HG03025 (cell line): ENCODE data around the gene FAM50A.
"Not testable (repeated sequence)": the region's sequence is repeated elsewhere in the genome, so short reads cannot be mapped to it uniquely, and the experiment has no call there.

Source experiments
- ATAC-seq: cut with Tn5 transposase; IDR thresholded peaks from one replicate; pipeline ENCODE4 v1.9.1; 2021; ENCODE audit warnings: mild to moderate bottlenecking, moderate library complexity; ENCODE audit not compliant: unreplicated experiment, low FRiP score

Gene FAM50A

DNA sequence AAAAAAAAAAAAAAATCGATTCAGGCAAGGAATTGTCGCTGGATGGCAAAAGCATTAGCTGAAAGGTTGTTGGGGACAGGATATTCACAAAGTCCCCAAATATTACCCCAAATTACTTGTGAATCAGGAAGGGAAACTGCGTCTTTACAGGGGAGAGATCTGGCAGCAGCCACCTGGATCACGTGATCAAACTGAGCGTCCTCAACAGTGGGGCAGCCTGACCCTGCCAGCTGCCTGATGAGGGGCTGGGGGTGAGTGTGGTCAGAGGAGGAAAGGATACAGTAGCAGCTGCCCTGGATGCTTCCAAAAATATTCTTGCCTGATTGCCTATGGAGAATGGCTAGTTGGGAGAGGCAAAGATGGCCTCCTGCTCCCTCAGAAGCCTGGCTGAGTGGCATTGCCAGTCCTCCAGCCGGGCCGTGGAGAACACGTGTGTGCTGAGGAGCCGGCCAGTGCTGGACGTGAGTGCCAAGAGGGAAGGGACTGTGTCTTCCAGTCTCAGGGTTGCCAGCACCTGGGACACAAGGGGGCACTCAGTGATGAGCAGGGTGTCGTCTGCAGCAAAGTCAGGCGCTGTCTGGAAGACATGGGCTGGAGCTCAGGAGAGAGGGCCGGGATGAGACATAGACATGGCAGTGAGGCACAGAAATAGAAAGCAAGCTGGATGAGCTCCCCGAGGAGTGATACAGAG lies 38.1 kb downstream of the FAM50A start:
- ATAC-seq, result no peak

DNA sequence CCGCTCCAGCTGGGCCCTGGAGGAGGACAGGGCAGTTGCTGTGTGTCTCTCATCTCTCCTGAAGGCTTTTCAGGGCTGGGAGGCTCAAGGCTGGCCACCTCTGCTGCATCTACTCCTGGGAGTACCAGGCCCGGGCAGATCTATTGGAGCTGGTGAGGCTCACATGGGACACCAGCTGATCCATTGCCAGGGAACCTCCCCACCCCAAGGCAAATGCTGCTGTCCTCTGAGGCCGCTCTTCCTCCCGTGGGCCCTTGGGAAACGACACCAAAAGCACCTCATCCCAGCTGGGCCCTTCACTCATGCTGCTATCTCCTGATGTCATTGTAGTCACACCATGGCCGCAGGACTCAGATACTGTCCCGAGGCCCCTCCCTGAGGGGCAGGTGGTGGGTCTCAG lies 38.8 kb downstream of the FAM50A start:
- ATAC-seq, result no peak

DNA sequence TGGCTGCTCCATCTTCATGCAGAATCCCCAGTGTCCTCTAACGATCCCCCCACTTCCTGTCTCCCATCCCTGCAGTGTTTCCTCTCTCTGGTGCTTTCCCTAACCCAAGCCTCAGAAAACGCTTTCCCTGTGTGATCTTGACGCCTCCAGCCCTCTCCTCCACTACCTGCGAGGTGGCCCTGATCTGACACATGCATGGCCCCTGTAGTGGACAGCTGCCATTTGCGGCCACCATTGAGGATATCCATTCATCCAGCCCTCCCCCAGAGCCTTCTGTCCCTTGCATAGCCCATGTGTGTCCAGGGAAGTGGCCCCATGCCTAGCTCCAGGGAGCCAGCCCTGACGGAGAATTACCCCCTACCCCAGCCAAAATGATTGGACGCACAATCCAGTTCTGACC lies 39.4 kb downstream of the FAM50A start:
- ATAC-seq, result no peak

DNA sequence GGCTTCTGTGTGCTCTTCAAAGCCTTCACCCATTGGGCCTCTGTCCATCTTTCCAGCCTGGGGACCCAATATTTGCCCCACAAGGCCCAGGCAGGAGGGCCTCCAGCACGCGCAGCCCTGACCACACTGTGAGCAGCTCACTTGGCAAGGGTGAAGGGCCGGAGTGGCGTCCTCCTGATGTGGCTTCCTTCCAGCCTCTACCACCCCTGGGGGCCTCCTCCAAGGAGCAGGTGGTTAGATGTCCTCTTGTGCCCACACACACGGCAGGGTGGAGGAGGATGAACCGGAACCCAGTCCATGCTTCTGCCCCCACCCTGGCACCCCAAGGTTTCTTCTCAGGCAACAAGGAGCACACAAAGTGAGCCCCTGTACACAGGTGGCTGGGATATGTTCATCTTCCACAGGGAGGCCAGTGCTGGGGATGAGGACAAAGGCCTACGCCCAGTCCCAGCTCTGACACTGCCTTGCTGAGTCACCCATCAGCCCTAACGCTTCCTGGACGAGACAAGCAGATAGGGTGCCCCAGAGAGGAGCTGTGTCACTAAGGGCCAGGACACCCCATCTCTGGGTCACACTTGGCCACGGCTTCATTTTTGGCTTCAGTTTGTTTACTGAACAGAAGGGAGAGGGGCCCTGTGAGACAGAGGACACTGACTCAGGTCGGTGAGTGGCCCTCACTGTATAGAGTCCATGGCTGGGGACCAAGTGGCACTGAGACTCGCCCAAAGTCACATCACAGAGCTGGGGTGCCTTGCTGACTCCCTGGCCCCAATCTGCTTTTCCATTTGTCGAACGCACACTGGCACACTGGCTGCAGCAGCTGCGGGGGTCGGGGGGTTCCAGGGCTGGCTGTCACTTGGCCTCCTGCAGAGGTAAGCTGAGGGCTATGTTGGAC lies 40.6 kb downstream of the FAM50A start:
- no peak for ATAC-seq

DNA sequence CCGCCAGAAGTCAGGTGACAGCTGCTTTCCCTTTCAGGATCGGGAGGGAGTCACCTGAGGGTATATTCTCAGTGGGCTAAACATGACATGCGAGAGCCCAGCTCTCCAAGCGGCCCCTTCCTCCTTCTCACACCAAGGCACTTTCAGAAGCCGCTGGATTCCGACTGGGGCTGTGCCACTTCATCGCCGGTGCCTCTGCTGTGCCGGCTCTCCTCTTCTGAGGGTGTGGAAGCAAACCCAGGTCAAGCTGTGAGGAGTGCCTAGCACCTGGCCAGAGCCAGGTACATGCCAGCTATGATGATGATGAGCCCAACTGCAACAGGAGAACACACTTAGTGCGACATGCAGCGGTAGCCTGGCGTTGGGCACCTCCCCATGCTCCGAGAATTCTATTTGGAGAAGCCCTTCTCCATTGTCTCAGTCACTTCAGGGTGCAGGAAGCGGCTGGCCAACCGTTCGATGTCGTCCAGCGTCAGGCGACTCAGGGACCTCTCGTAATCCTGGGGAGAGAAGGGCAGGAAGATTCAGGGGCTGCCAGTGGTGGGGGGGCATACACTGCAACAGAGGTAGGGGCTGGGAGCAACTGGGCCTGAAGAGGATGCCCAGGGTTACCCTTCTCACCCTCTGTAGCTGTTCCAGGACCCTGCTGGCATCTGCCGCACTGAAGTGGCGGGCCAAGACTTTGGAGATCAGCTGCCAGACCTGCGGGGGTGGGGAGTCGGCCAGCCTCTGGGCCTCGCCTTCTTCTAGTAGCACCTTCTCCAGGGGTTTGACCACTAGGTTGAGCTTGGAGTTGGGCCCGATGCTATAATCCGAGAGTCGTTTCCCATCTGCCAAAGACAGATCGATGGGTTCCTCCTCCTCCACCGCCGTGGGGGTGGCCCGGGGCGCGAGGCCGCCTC lies 41.5 kb downstream of the FAM50A start:
- no peak for ATAC-seq

DNA sequence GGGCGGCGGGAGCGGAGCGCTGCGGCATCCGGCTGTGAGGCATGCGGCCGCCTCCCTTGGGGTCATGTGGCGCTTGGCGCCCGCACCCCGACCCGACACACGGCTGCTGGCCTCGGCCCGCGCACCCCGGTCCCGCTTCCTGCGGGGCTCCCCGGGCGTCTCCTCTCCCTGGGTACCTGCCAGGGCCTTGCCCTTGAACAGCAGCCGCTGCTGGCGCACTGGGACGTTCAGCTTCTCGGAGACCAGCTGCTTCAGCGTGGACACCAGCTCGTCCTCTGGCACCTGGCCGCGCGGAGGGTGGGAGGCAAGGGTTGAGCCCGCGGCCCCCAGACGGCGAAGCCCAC lies 42.1 kb downstream of the FAM50A start:
- no peak for ATAC-seq

DNA sequence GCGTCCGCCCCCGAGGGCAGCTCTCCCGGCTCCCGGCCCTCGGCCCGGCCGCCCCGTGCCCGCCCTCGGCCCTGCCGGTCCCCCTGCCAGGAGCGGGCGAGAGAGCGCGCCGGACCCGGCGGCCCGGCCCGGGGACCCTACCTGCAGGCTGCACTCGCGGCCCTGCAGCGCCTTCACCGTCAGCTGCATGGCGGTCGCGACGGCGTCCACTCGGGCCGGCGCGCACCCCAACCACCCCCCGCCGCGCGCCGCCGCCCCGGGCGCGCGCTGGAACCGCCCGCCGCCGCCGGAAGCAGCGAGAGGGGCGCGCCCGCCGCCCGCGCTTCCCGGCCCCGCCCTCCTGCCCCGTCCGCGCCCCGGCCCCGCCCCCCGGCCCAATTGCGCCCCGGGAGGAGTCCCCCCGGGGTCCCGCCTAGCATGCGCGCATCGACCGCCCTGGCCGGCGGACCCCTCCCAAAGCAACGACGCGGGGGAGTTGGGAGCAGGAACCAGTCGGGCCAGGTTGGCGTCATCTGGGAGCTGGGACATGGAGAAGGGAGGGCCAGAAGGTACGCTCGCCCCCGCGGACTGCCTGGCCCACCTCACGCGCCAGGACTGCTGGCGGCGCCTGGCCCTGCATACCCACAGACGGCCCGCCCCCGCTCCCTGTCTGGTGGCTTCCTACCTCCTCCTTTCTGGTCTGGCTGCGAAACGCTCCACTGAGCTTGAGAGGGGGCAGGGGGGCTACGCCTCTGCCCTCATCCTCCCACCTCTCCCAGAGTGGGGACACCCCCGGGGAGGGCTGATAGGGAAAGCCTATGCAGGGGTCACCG lies 42.7 kb downstream of the FAM50A start, which contains the start of gene UBL4A:
Gene UBL4A, minus strand, starts transcription at position 220 of the 812 bp plus-strand sequence. Its CDS starts 31 bp downstream, at position 189.
- ATAC-seq, result no peak

DNA sequence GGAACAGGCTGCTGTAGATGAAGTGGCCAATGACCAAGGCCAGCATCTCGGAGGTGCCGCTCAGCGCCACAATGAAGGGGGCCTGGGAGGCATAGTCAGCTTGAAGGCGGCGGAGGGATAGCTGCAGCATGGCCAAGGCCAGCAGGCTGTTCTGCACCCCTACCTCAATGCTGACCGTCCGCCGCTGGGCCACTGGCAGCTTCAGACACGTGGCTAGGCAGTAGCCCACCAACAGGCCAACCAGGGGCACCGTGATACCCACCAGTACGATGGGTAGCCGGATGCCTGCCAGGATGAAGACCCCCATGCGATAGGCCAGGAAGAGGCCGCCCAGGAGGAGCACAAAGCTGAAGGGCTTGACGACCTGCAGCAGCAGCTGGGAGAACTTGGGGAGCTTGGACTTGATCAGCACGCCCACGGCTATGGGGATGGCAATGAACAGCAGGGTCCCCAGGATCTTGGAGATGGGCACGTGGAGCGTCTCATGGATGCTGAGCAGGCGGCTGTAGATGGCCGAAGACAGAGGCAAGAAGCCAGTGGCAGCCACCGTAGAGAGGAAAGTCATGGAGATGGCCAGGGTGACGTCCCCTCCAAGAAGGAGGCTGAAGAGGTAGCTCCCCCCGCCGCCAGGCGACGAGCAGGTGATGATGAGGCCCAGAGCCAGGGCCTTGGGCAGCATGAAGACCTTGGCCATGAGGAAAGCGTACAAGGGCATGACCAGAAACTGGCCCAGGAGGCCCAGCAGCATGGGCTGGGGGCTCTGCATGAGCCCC lies 43.8 kb downstream of the FAM50A start:
- no peak for ATAC-seq

DNA sequence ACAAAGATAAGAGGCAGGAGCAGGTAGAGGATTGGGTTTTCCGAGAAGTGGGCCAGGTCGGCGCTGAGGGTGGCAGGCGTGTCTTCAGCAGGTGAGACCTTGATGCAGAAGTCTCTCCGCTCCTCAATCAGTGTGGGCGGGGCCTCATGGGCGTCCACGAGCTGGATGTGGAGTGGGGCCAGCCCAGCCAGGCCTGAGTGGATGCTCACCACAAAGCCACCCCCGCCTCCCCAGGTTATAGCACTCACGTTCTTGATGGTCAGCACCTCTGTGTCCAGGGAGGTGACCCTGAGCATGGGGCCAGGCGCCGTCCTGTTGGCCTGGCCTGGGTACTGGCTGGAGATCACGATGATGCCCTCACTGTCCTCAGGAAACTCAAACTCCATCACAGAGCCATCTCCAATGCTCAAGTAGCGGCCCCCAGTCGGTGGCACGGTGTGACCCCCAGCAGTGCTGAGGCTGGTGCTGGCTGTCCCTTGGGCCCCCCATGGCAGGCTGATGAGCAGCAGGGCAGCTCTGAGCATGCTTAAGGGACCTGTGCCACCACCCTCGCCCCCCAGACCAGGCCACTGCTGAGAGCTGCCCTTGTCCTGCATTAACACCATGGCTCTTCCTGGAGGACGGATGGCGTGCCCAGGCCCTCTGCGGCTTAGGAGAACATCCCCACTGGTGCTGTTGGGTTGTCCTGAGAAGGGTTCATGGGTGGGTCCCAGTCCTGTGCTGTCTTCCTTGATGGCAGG lies 44.6 kb downstream of the FAM50A start:
- ATAC-seq, result no peak

DNA sequence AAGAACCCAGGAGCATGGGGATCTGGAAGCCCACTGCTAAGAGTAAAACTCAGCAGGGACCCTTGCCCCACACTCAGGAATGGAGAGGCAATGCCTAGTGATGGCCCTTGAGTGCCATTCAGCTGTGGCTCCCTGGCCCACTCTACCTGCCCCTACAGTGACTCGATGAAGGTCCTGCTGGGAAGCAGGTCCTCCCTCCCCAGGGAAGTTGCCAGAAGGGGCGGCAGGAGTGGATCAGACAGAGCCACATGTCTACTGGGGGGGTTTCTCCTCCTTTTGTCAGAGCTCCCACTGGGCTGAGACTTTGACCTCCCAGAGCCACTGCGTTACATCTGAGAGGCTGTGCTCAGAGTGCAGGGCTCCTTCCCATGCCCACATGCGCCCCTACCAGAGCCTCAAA lies 45.2 kb downstream of the FAM50A start:
- no peak for ATAC-seq

DNA sequence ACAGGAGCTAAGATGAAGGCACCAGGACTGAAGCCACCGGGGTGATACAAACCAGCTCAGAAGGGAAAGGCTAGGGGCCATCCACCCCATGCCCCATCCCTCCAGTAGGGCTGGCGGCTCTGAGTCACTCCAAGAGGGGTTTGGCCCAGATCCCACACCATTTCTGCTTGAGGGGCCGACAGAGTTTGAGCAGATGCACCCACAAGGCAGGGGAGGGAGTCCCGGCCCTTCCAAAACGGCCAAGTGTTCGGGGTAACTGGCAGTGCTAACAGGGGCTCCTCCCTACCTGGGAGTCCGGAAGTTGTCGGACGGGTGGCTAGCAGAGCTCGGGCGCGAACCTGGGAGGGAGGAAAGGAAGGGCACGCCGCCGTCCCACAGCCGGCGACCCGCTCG lies 46.1 kb downstream of the FAM50A start:
- peak; percentile 25 for ATAC-seq

DNA sequence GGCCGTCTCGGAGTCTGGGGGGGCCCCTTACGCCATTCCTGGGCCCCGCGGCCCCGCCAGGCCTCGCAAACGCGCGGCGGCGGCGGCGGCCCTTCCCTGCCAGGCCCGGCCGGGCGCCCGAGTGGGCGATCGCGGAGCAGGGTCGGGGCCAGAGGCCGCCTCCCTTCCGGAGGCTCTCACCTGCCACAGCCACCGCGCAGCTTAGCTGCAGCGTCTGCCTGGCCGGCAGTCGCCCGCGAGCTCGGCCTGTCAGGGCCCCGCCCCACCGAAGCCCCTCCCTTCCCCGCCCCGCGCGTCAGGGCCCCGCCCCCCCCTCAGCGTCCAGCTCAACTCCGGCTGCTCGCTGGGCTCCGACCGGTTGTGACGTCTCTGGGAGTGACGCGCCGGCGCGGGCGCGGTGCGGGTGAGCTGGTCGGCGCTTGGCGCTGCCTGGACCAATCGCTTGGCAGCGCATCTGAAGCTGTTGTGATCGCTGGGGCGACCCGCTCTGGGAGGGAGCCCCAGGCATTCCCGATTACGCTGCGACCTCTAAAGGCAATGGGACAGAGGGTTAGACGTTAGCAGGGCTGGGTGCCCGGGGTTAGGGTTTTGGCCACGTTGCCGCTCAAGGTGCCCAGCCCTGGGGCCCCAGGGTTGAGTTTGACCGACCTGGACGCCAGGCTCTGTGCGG lies 46.6 kb downstream of the FAM50A start, which contains the start of gene SLC10A3:
Gene SLC10A3, minus strand, starts transcription at position 216 of the 670 bp plus-strand sequence. CDS start 1,689 bp downstream, outside the sequence.
- ATAC-seq, result peak; percentile 50

DNA sequence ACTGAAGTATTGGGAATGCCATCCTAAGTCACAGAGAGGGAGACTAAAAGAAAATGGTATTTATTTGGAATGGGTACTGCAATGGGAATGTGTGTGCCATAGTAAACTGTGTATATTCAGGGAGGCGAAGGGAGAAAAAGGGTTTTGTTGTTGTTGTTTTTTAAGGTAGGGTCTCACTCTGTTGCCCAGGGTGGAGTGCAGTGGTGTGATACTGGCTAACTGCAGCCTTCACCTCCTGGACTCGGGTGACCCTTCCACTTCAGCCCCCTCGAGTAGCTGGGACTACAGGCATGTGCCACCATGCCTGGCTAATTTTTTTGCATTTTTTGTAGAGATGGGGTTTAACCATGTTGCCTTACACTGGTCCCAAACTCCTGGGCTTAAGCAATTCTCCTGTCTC lies 50.8 kb downstream of the FAM50A start:
- no peak for ATAC-seq

DNA sequence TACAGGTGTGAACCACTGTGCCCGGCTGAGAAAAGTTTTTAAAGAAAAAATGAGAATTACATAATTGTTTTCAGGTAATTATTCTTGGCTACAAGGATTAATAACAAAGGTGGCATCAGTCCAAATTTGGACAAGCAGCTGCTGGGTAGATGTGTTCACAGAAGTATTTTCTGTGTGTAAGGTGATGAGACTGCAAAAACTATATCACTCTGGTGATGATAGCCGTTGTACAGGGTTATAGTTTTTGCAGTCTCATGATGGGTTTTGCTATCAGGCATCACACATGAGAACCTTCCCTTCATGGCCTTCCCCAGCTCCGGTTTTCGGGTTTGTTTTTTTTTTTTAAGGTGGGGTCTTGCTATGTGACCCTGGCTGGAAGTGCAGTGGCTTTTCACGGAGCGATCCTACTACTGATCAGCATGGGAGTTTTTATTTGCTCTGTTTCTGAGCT lies 51.6 kb downstream of the FAM50A start:
- no peak for ATAC-seq

DNA sequence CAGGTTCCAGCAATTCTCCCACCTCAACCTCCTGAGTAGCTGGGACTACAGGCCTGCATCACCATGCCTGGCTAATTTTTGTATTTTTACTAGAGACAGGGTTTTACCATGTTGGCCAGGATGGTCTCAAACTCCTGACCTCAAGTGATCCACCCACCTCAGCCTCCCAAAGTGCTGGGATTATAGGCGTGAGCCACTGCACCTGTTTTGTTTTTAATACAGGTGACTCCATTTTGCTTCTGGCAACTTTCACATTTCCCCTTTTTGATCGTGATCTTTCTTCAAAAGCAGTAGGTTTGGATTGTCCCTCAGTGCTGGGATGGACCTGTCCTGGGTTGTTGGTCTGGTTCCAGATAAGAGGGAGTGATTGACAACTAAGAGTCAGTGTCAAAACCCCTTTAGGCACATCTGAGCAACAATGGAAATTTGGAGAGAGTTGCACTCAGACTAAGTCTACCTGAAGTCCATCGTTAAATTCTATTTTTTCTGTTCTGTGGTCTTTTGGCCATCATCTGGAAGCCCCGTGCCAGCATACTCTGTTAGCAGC lies 52.7 kb downstream of the FAM50A start:
- ATAC-seq, result not testable (repeated sequence)
